SHP77 (cell line): ENCODE results near the gene HYDIN.

Experiments used
- DNase-seq, 2 experiments: peaks; one replicate each; lab custom pipeline; 2025; lab: John Stamatoyannopoulos, UW

The HYDIN gene

GRCh38 chr16:71230122-71230845 is at the start of gene HYDIN:
HYDIN (minus strand) TSS chr16:71230722; CDS start chr16:71186895, 43,827 bp downstream.
- DNase-seq: peak; percentile 86 to 92

- no peak for DNase-seq
Measured at GRCh38 chr16:71276589-71277334, 46.2 kb upstream of the HYDIN start.

DNA sequence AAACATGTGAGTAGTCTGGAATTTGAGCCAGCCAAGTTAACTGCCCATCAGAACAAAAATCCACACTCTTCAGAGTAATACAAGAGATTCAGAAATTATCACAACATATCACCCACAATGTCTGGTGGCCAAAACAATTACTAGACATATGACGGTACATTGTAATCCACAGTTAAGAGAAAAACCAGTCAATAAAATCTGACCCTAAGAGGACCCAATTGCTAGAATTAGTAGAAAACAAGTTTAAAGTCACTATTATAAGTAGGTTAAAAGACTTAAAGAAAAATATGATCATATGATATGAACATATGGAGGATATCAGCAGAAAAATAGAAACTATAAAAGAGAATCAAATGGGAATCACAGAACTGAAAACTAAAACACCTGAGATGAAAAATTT is 42.9 kb upstream of the HYDIN start:
- DNase-seq: no peak

DNA sequence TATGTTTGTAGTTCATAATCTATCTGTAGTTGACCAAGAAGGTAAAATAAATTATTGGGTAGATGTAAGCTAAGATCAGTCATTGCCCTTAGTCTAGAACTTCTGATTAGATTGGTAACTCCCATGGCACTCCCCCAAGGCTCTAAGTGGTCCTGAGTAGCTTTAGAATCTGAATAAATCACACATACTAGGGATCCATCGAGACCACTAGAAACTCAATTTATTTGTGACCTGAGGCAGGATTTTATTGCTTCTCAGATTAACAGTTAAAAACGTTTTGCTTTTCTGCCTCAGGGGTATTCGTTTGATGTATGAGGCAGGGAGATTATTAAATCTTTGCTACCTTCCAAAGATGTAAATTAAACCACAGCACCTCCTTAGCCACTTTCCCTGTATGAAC is 33.8 kb upstream of the HYDIN start:
- DNase-seq: no peak

GRCh38 chr16:71263582-71263981 is 33.1 kb upstream of the HYDIN start:
- DNase-seq: no peak

DNA sequence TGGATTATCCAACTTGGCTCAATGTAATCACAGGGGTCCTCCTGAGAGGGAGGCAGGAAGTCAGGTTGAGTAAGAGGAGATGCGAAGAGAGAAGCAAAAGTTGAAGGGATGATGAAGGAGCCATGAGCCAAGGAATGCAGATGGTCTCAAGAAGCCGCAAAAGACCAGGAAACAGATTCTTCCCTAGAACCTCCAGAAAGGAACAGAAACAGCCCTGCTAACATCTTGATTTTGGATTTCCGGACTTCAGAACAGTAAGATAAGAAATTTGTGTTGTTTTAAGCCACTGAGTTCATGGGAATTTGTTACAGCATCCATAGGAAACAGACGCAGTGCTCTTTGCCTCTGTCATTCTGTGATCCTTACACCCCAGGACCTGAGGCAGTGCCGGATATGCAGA is 31.9 kb upstream of the HYDIN start:
- no peak for DNase-seq

DNA sequence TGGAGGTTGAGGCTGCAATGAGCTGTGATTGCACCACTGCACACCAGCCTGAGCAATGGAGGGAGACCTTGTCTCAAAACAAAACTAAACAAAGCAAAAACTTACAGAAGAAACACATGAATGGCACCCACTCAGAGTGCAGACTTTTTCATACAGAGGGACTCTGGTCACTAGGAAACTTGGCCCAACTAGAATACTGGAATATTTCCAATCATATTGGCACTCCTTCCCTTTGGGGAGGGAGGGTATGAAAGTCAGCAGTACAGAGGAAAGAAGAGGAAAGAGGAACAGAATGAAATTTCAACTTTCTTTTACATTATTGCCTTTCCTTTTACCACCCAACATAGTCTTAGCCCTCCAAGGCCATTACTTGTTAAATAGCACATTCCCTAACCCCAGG is 30.5 kb upstream of the HYDIN start:
- no peak for DNase-seq

GRCh38 chr16:71259086-71259485 is 28.6 kb upstream of the HYDIN start:
- DNase-seq: no peak

- DNase-seq: no peak
Measured at GRCh38 chr16:71258372-71258771, 27.9 kb upstream of the HYDIN start.

- DNase-seq: no peak
Measured at GRCh38 chr16:71257768-71258167, 27.2 kb upstream of the HYDIN start.

- peak; percentile 10 to 21 for DNase-seq
Measured at GRCh38 chr16:71255721-71256120, 25.2 kb upstream of the HYDIN start.

- DNase-seq: no peak
Measured at GRCh38 chr16:71254832-71255525, 24.5 kb upstream of the HYDIN start.

GRCh38 chr16:71250461-71251235 is 20.1 kb upstream of the HYDIN start:
- DNase-seq: no peak

DNA sequence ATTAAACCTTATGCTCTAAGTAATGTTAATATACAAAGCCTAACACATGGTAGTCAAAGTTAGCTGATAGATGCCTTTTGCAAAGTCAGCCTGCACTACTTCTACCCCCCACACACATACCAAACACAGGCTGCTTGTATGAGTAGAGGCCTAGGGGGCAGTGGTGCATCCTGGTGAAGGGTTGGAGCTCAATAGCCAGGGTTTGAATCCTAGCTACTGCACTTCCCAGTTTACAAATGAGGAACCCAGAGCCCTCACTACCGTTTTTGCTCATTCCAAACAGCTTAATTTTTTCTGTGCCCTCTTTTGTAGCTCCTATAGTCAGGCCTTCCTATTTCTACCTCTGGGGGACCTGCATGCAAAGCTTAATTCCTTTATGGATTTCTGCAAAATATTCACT is 18.9 kb upstream of the HYDIN start:
- no peak for DNase-seq

GRCh38 chr16:71247478-71247877 is 17.0 kb upstream of the HYDIN start:
- no peak for DNase-seq

- no peak for DNase-seq
Measured at GRCh38 chr16:71246309-71246708, 15.8 kb upstream of the HYDIN start.

DNA sequence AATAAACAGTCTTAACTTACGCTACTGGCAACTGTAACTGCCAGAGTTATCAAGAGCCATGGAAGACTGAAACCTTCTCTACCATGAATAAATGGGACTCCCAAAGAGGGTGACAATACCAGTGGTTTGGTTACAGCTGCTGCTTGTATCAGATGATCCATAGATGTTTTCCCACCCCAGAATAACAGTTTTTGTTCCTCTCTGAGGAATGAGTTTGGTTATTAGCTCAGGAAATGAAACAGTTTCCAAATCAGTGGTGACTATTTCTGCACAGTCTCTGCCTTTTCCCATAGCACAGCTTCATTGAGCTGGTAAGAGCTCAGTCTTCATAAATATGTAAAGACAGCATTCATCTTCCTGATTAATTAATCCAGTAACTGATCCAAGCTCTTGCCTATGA is 14.0 kb upstream of the HYDIN start:
- DNase-seq: no peak

- DNase-seq: no peak
Measured at GRCh38 chr16:71242601-71243000, 12.1 kb upstream of the HYDIN start.

- no peak for DNase-seq
Measured at GRCh38 chr16:71242036-71242435, 11.5 kb upstream of the HYDIN start.

GRCh38 chr16:71229344-71229743 is 1.2 kb downstream of the HYDIN start:
- DNase-seq: no peak

- DNase-seq: no peak
Measured at GRCh38 chr16:71226229-71227141, 4.0 kb downstream of the HYDIN start.
